Large intestine (tissue), 3 donors: Measurements from ENCODE around the gene SLC66A1. TPM values are rescaled to one million over a fixed set of nuclear protein-coding genes. Genes with fewer than 3 reads are reported as not detected.

Experiments
- DNase-seq, 2 donors: peaks; one replicate each; pipeline versions ENCODE4 v3.0.0 to v3.0.0-alpha.2; 2013
- H3K27ac ChIP-seq: one replicate; pipeline ENCODE4 v1.5.1; 2013; ENCODE audit warnings: low read length
- H3K27me3 ChIP-seq: 2 replicates; pipeline ENCODE4 v1.6.1; 2013; ENCODE audit warnings: low read length; ENCODE audit not compliant: control insufficient read depth, insufficient read depth
- H3K36me3 ChIP-seq: 2 replicates; pipeline ENCODE4 v1.6.1; 2013; ENCODE audit warnings: low read length; ENCODE audit not compliant: control insufficient read depth, insufficient read depth
- H3K4me1 ChIP-seq: one replicate; pipeline ENCODE4 v1.6.1; 2013; ENCODE audit warnings: low read length; ENCODE audit not compliant: control insufficient read depth, insufficient read depth
- H3K4me3 ChIP-seq: one replicate; pipeline ENCODE4 v1.5.1; 2013; ENCODE audit warnings: low read length
- H3K9me3 ChIP-seq: one replicate; pipeline ENCODE4 v1.6.1; 2013; ENCODE audit warnings: mild to moderate bottlenecking, low read depth, low read length, moderate library complexity; ENCODE audit not compliant: control insufficient read depth
- WGBS: methylation state at CpG from one replicate; pipeline ENCODE4 v1.1.5; 2013; ENCODE audit warnings: low lambda C conversion rate; ENCODE audit not compliant: insufficient coverage; 5-methylcytosine and 5-hydroxymethylcytosine counted together
- polyA plus RNA-seq: library from polyadenylated mRNA; unstranded; fragments of 120-200 nt; gene quantifications from one replicate; pipeline ENCODE4 v1.2.1, GENCODE V29; 2013

SLC66A1 gene
- polyA plus RNA-seq, 1 donor: 21.5 TPM

DNA sequence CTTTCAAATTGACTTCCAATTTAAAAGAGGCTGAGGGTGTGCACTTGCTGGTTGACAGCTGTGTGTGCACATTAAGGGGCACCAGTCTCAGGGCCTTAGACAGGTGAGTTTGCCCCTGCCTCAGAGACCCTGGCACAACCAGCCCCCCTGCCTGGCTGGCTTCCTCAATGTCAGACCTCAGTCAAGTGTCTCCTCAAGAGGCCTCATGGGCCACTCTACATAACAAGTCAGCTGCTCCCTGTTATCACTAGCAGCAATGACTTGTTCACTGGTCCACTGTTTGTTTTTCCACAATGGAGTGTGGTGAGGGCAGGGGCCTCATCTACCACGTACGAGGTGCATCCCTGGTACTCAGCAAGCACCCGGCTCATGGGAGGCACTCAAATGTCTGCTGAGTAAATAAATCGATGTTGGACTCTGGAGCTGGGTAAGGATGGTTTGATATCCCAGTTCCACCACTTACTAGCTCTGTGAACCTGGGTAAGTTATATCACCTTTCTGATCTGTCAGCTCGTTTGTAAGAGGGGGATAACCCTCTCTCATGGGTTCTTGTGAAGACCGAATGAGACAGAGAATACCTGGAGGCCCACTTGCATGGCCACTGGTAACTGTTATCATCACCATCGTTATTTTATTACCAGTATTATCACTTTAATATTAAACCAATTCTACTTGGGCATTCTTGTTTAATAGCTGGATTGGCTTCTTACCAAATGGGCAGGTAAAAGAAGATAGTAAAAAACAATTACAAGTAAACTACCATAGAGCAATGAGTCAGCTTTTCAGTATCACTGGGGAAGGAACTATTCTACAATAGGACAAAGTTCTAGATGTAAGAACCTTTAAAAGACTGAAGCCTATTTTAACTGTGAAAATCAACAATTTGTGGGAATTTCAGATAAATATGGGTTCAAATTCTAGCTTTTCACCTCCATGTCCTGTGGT is 64.6 kb downstream of the SLC66A1 start:
- H3K9me3 ChIP-seq: peaks cover 7% of the 10 kb centered on the region
- H3K4me1 ChIP-seq: peaks cover 33% of the 10 kb centered on the region
- peak overlapping the region; percentile 77 for H3K27ac ChIP-seq
- H3K27me3 ChIP-seq: no peaks in the 10 kb centered on the region
- peak in 1 of 2 donors; percentile 62 for DNase-seq
- WGBS: no CpG with 5 or more reads among the region's 7 CpGs
- peaks cover 72% of the 10 kb centered on the region for H3K36me3 ChIP-seq
- H3K4me3 ChIP-seq: no peak overlapping the region

GRCh38 chr1:19377812-19378718 is 65.9 kb downstream of the SLC66A1 start:
- Histone ChIP-seq H3K4me3 (no peak overlapping the region), H3K9me3 (peaks cover 7% of the 10 kb centered on the region), H3K4me1 (peaks cover 31% of the 10 kb centered on the region), H3K36me3 (peaks cover 66% of the 10 kb centered on the region), H3K27me3 (no peaks in the 10 kb centered on the region), H3K27ac (peak overlapping the region; percentile 77)
- peak in 1 of 2 donors; percentile 22 for DNase-seq
- WGBS: 80% methylated on average over 1 of the region's 17 CpGs

Other genes starting within 250 kb of the SLC66A1 start
- 98.1 TPM for gene UBR4, start 102.1 kb upstream of the SLC66A1 start, polyA plus RNA-seq
- gene EMC1, start 60.8 kb upstream of the SLC66A1 start, polyA plus RNA-seq: 33.8 TPM
- gene MRTO4, start 60.5 kb upstream of the SLC66A1 start, polyA plus RNA-seq: 27.4 TPM
- 3.2 TPM for gene AKR7A3, start 23.6 kb upstream of the SLC66A1 start, polyA plus RNA-seq
- 94.4 TPM for gene AKR7A2, start 182 bp upstream of the SLC66A1 start, polyA plus RNA-seq
- 245 TPM for gene CAPZB, start 173.2 kb downstream of the SLC66A1 start, polyA plus RNA-seq